NCI-H2196 (cell line): Measurements from ENCODE around the gene DAO.

Source experiments
- DNase-seq: peaks from one replicate; lab custom pipeline; 2025; ENCODE audit not compliant: unreplicated experiment; lab: John Stamatoyannopoulos, UW

DAO gene

DNA sequence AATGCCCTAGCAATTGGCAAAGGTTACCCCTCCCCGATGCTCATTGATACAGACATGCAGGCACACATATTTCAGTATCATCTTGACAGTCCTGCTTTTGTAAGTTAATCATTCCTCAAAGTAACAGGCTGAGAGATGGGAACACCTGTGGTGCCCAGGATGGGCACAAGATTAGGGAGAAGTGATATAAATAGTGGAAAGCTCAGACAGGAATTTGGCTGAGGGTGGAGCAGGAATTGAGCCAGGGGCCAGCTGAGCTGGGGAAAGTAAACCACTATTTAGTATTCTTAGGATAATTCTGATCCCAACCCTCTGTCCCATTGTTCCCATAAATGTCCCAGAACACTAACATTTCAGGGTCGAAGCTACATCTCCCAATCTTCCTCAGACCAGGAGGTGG, 38.3 kb downstream of the DAO start:
- DNase-seq, result no peak

- no peak for DNase-seq
Observed at GRCh38 chr12:108918960-108919642, 39.2 kb downstream of the DAO start.

GRCh38 chr12:108921946-108922345, 42.1 kb downstream of the DAO start:
- no peak for DNase-seq

- DNase-seq, result no peak
Observed at GRCh38 chr12:108922918-108923317, 43.0 kb downstream of the DAO start.

DNA sequence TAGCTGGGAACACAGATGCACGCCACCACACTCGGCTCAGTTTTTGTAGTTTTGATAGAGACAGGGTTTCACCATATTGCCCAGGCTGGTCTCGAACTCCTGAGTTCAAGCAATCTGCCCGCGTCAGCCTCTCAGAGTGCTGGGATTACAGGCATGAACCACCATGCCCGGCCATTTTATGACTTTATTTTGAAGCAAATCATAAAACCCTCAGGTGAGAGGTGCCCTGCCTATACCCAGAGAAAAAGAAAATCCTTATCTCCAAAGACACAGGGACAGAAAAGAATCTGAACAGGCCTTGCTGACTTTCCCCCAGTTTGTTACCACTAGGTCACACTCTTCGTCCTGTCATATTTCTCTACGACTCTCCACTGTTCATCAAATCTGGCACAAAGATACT, 48.8 kb downstream of the DAO start:
- DNase-seq, result no peak

DNA sequence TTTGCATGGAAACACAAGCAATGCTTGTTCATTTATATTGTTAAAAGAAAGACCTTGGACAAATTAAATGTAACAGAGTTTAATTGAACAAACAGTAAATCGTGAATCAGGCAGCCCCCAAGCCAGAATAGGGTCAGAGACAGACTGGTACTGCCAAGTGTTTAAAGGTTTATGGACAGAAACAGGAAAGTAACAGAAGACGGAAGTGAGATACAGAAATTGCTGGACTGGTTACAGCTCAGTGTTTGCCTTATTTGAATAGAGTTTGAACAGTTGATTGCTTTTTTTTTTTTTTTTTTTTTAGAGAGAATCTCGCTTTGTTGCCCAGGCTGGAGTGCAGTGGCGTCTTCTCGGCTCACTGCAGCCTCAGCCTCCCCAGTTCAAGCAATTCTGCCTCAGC, 50.3 kb downstream of the DAO start:
- DNase-seq, result no peak

- no peak for DNase-seq
Observed at GRCh38 chr12:108930756-108931155, 50.9 kb downstream of the DAO start.

GRCh38 chr12:108933949-108934348, 54.1 kb downstream of the DAO start:
- no peak for DNase-seq

DNA sequence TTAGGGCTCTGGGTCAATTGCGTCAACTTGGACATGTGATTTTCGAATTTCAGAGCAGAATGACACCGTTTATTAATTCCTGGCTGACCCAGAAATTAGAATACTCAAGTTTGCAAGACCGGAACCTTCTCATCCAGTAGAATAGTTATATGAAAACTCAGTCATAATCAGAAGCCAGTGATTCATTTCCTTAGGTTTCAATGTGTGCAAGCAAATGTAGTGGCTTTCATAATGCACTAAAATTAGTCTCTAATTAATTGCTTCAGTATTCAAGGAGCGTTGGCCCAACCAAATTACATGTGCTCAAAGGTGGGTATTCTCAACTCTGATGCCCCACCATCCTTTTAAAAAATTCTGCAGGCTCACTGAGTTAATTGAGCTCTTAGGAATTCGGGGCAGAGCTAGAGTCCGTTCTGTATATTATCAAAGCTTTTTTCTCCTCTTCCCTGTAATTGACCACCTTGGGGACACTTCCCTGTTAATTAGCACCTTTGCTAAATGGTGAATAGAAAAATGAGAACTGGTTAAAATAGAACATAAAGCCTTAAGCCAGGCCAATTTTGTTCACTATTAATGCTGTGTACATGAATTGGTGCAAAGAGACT, 55.4 kb downstream of the DAO start:
- DNase-seq, result no peak

DNA sequence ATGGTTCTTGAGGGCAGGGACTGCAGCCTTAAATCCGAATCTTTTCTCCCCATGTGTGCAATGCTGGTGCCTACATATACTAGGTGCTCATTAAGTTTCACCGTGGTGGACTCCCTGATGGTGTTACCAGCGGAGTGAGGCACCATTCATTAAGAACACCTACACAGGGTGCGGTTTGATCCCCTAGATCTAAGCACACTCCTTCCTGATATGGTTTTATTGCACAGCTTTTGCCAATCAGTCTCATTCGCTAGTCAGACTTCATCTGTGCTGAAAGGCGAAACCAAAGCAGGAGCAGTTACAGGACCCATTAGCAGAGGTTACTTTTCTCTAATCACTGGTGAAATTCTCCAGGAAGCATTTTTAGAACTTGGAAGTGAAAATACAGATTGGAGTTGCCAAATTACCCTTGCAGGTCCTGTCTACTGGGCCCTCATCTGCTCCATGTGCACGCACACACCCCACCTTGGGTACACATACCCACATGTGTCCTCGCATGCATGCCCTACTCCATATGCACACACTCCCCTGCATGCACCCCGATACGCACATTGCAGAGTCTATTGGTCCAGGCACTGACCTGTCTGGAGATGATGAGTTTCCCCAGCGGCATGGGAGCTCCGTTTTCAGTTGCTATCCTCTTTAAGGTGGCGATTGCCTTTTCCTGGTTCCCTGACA, 58.5 kb downstream of the DAO start:
- DNase-seq, result no peak

DNA sequence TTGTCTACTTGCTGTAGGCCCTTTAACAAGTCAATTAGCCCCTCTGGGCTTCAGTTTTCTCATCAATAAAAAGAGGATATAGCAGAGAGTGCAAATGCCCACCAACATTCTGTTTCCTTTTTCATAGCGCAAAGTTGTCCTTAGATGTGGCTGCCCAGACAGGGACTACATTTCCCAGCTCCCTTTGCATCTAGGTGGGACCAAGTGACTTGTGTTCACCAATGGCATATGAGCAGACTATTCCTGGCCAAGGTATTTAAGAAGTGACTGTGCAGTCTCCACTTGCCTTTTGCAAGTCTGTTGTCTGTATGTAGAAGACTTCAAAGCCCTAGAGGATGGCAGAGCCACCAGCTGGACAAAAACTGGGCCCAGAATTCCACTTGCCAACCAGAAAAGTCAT, 59.7 kb downstream of the DAO start:
- DNase-seq, result no peak

GRCh38 chr12:108940138-108940537, 60.2 kb downstream of the DAO start:
- no peak for DNase-seq

DNA sequence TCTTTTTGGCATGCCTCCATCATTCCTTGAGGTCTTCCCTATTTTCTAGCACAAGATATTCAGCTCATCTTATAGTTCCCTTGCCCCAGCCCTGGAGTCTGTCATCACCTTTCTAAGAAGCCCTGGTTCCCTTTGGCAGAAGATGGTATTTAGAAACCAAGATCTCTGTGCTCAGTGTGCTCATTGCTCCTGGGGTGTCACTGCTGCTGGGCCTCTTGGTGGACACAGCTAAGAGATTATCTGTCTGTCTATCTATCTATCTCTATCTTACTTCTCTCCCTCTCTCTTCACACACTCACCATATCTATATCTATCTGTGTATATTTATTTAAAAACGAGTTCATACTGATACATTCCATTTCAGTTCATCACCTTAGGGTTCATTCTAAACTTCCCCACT, 67.2 kb downstream of the DAO start:
- DNase-seq, result no peak

DNA sequence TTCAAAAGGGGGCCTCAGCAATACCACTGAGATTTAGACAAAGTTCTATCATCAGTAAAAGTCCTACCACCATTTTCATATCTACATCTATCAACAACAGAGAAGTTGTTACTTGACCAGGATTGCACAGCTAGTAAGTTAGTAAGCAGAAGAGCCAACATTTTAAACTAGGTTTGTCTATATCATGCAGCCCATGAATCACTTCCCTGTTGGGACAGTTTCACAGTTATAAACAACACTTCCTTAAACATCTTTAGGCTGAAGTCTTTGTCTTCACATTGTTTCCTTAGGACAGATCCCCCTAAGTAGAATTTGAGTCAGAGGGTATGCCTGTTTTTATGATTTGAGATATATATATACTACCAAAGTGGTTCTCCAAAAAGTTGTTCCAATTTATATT, 68.5 kb downstream of the DAO start:
- DNase-seq, result no peak

GRCh38 chr12:108949976-108950375, 70.1 kb downstream of the DAO start:
- DNase-seq, result no peak
